NCI-H226 (cell line): ENCODE results near the gene SPEN.
"Not testable (repeated sequence)": the region's sequence is repeated elsewhere in the genome, so short reads cannot be mapped to it uniquely, and the experiment has no call there.

Experiments
- DNase-seq: peaks from one replicate; pipeline ENCODE4 v3.0.0-alpha.2; 2015

The SPEN gene

GRCh38 chr1:15963968-15964648 lies 116.6 kb downstream of the SPEN start:
- no peak for DNase-seq

DNA sequence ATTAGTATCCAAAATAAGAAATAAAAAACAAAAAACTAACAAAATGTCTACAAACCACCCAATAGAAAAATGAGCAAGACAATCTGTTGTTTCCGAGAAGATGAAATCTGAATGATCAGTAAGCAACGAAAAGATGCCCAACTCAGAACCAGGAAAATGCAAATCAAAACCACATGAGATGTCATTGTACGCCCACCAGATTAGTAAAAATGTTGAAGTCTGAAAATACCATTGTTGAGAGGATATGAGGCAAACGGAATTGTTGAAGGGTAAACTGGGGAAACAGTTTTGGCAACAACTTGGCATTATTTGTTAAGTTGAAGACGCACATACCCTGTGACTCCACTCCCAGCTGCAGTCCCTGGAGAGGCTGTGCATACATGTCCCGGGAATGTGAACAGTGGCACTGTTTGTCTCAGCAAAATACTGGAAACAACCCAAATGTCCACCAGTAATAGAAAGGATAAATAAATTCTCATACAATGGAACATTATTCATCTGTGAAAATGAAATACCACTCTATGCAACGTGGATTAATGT lies 117.8 kb downstream of the SPEN start:
- DNase-seq, result no peak

DNA sequence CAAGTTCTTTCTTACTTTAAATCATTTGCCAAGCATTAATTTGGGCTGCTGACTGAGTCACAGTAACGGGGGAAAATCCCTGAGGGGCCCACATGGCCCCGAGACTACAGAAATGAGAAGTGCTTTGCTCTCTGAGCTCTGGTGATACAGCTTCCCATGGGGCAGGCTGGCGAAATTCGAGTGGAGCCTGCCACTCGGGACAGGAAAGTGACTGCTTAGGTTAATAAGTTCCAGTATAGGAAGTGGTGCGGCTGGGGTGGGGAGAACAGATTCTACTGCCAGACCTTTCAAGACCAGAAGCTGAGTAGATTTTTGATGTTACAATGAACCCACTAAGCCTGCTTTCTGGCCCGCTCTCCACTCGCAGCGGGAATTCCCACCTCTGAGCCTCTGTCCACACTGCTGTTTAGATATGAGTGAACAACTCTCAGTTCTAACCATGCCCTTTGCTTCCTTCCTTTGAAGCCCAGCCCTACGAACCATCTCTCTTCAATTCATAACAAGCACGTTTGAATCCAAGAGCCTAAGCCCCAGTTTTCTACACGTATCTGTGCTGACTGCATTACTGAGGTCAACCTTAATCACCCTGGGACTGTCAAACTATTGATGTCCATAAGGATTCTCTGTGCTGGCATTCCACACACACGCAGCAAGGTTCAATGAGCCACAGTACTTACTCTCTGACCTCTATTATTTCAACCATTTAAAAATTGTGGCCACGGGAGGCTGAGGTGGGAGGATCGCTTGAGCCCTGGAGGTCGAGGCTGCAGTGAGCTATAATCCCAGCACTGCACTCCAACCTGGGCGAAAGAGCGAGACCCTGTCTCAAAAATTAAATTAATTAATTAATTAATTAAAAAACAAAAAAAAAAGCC lies 118.8 kb downstream of the SPEN start:
- DNase-seq, result no peak

GRCh38 chr1:15966956-15967344 lies 119.4 kb downstream of the SPEN start:
- DNase-seq, result no peak

GRCh38 chr1:15968172-15968571 lies 120.7 kb downstream of the SPEN start:
- DNase-seq, result no peak

DNA sequence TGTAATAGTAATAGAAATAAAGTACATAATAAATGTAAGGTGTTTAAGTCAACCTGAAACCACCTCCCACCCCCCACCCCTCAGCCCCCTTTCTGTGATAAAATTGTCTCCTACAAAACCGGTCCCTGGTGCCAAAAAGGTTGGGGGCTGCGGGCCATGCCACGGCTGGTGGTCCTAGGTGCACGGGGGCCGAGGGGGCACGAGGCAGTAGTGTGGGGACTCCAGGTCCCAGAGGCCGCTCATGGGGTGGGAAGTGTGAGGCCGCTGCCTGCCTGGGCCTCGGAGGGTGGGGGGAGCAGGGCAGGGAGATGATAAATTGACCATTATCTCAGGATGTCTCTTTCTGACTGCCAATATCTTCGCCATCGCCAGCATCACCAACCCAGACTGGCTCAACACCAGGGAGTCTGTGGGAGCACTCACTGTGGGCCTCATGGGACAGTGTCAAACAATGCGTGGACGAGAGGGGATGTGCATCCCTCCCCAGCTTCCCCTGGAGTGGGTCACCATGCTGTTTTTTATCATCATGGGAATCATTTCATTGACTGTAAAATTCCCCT lies 121.9 kb downstream of the SPEN start:
- no peak for DNase-seq

GRCh38 chr1:15970911-15971310 lies 123.4 kb downstream of the SPEN start:
- no peak for DNase-seq

GRCh38 chr1:15972409-15972808 lies 124.9 kb downstream of the SPEN start:
- DNase-seq, result no peak

DNA sequence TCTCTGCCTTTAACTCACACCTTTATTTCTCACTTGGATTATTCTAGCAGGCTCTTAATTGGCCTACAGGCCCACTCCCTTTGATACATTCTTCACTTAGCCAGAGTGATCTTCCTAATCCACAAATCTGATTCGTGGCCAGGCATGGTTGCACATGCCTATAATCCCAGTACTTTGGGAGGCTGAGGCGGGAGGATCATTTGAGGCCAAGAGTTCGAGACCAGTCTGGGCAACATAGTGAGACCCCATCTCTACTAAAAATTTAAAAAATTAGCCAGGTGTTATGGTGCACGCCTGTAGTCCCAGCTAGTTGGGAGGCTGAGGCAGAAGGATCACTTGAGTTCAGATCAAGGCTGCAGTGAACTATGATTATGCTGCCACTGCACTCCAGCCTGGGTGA lies 126.3 kb downstream of the SPEN start:
- DNase-seq, result no peak

DNA sequence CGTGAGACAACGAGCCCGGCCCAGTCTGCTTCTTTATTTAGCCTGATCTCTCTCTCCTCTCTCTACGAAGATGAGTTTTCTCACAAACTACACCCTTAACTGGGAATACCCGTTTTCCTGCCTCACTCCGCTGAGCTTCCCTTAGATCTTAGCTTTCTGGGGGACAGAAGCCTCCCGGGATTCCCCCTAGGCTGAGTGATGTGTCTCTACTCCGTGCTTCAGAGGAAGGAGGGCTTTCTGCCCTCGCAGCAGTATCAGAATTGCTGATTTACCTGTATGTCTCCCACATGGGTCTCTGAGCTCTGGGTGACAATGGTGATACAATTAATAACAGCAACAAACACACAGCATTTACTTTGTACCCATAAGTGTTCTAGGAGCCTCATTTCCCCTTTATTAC lies 127.3 kb downstream of the SPEN start:
- no peak for DNase-seq

DNA sequence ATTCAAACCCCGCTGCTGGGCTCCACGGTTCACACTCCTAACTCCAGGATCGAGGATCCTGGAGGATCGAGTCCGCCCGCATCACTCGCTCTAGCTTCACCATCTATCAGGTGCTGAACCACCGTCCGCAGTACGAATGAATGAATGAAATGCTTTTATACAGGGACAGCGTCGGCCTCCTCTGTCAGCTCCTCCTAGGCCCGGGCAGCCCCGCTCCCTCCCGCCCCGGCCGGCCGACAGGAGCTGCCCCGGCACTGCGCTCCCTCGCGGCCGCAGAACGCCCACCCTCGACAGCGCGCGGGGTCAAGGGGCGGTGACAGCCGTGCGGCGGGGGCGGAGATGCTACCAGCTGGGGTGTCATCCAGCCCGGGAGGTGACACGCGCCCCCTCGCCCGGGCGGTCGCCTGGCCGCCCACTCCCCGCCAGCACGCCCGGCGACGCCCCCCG lies 127.9 kb downstream of the SPEN start:
- DNase-seq, result peak; percentile 30

DNA sequence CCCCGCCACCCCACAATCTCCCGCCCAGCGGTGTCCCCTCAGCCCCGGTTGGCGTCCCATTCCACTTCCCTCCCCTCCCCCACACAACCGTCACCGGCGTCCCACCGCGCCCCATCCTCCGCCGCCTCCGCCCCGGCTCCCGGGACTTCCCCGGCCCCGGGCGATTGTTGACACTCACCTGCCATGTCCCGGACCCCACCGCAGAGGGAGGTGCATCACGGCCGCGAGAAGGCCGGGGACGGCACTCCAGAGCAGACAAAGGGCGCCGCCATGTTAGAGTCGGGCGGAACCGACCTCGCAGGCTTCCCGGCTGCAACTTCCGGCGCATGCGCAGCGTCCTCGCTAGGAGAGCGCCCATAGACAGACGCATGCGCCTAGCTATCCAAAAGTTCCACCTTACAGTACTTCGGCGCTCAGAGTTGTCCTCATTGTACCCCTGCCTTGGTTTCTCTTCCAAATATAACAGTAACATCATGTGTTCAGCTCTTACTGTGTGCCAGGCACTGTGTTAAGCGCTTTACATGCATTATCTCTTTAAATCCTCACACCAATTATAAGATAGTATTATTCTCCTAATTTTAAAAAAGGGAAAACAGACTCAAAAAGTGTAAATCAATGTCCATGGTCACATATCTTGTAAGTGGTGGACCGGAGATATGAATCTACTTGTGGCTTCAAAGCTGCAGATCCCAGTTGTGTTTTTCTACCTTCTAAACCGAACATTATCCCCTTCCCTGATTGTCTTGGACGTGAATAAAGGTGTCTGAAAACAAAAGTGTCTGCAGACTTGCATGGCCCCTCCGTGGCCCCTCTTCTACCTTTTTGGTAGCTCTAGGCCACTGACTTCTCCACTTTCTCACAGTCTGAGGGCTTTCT lies 128.5 kb downstream of the SPEN start, which contains the start of gene ZBTB17:
Gene ZBTB17, minus strand, starts transcription at position 297 of the 876 bp plus-strand sequence. CDS start 27,606 bp downstream, outside the sequence.
- peak; percentile 84 for DNase-seq

GRCh38 chr1:15977947-15978346 lies 130.4 kb downstream of the SPEN start:
- not testable (repeated sequence) for DNase-seq

- no peak for DNase-seq
Measured at GRCh38 chr1:15981679-15982078, 134.2 kb downstream of the SPEN start.

- no peak for DNase-seq
Measured at GRCh38 chr1:15983275-15983674, 135.8 kb downstream of the SPEN start.

GRCh38 chr1:15985611-15986297 lies 138.2 kb downstream of the SPEN start:
- DNase-seq, result peak; percentile 55

DNA sequence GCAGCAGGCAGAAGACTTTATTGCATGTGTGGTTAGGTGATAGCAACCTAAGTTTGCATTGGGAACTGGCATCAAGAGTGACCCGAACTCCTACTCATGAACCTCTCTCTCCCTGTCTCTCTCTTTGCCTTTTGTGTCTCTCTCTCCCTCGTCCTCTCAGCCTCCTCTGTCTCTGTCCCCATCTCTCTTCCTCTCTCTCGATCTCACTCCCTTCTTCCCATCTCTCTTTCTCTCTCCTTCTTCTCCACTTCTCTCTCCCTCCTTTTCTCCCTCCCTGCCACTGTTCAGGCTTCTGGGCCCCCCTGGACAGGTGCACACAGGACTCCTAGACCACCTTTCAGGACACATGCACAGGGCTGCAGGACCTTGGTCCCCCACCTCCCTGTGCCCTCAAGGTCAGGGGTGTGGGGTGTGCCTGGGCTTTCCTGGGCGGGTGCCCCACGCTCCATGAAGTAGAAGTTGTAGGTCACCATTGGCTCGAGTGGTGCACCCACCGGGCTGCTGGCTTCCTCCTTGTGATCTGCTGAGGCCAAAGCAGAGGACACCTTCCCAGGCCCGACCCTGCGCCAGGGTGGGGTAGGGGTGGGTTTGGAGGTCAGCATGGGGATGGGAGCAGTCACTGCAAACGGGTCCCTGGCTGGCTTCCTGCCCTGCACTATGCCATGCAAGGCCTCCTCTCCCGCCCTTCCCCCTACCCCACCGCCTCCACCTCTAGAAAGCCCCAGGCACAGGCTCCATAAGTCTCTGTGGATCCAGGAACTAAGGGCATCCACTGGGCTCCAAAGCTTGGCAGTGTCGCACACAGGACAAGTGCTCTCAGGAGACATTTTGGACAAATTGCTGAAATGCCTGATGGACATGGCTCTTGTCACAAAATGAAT lies 141.6 kb downstream of the SPEN start:
- DNase-seq, result no peak

DNA sequence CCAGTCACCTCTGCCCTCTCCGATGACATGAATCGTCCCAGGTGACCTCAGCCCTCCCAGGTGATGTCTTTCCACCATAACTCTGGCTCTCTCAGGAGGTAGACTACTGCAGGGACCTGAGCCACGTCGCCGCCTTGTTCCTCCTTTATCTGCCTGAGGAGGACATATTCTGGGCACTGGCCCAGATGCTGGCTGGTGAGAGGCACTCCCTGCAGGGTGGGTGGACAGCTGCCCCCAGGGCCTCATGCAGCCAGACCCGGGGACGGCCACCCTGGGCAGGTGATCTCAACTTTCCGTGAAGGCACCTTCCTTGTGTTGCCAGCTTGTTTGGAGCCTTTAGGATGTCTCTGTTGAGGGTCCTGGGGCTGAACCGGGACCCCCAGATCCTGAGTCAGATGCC lies 142.3 kb downstream of the SPEN start:
- no peak for DNase-seq
